Measurements from ENCODE around the gene CPED1.

GRCh38 chr7:121027761-121028669, 39.5 kb downstream of the CPED1 start:
- TF ChIP-seq POLR2A (IDR thresholded peaks at IDR 0.05) (no peak), CTCF (IDR thresholded peaks at IDR 0.05) (no peak), EP300 (IDR thresholded peaks at IDR 0.05) (no peak)

Data from tibial nerve (tissue), 4 donors.